ENCODE measurements around the gene UBE2E3.

Gene UBE2E3

DNA sequence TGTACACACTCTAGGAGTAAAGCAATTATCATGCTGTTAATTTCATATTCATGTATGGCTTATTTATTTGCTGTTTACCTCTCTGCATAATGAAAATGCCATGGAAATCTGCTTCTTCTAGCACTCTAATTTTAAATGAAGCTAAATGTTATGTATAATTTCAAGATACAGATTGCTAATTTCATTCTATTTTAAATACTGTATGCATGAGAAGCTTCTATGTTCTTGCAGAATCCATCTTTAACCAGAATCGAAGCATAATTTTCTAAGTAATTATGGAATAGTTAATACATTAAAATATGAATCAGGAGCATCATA, 127.2 kb downstream of the UBE2E3 start:
- DNase-seq = no peak
- in situ Hi-C loops (cut with MboI; ENCODE audit: low pct_unique_long_range_greater_than_20kb, low sequenced_read_pairs) = no loop called here

DNA sequence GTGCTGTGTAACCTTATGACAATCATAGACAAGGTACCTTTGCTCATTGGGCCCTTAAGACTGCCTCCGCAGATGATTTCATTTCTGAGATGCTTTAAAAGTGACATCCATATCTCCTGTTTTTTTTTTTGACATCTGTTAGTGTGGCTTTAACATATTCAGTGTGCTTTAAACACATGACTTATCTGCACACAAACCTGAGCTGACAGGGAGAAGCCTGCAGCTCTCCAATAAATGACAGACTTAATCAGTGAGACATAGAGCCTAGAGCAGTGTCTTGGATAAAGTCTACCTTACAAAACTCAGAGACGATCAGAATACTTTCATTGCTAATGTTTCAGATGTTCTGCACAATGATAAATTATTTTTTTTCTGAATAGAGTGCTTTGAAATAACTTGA, 130.7 kb downstream of the UBE2E3 start:
- no peak for DNase-seq
- in situ Hi-C loops (cut with MboI; ENCODE audit: low pct_unique_long_range_greater_than_20kb, low sequenced_read_pairs) = no loop called here

DNA sequence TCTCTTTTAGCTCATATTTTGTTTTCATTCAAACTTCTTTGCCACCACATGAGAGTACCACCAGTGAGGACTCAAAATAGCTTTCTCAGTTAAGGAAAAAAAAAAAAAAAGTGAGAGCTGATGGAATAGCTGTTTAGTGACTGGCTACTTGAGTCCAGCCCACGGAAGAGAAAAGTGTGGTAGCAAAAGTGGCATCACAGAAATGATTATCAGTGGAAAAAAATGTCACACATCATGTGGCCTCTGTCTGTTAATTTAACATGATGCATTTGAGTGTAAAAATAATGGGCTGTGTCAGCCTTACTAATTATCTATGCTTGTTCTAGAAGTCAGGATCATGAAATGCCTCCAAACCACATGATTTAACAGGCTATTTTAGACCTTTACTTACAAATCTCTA, 132.5 kb downstream of the UBE2E3 start:
- in situ Hi-C loops (cut with MboI; ENCODE audit: low pct_unique_long_range_greater_than_20kb, low sequenced_read_pairs) = no loop called here
- no peak for DNase-seq

All from KBM-7 (cell line).